Measurements from ENCODE around the gene CUL1.

DNA sequence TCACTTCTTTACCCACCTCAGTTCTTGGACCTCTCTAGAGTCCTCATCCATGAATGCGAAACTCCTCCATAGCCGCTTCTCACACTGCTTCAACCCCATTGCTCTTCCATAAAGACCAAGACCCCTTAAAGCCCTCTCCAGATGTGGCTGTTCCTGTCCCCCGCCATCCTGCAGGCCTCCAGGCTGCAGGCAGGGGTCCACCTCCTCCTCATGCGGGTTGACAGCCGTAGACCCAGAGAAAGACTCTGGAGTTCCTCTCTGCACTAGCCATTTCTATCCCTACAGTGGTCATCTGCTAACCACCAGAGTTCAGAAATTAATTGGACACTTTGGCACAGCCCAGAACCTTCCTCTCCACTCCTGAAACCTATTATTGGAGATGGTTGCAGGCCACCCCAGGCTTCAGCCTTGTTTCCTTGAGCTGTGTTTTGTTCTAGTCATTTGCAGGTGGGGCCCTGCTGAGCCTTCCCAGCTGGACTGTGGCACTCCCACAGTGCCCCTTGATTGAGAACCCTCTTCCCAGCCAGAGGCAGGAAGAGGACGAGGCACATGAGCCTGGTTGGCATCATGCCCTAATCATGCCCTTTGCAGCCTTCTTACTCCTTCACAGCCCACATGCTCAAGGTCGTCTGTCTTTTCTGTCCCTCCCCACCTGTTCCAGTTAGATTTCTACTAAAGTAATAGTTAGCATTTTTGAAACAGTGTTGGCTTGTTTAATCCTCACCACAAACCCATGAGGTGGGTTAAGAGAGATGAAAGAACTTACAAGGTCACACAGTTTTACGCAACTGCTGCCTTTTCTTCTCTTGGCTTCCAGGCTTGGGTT lies 23.9 kb downstream of the CUL1 start:
- TF ChIP-seq EZH2 (IDR thresholded peaks at IDR 0.05; ENCODE audit: low read length, unreplicated experiment) (no peak), EZH2phosphoT487 (IDR thresholded peaks at IDR 0.05; ENCODE audit: borderline replicate concordance, low read length) (no peak)
- TF ChIP-seq, protein P1, sequence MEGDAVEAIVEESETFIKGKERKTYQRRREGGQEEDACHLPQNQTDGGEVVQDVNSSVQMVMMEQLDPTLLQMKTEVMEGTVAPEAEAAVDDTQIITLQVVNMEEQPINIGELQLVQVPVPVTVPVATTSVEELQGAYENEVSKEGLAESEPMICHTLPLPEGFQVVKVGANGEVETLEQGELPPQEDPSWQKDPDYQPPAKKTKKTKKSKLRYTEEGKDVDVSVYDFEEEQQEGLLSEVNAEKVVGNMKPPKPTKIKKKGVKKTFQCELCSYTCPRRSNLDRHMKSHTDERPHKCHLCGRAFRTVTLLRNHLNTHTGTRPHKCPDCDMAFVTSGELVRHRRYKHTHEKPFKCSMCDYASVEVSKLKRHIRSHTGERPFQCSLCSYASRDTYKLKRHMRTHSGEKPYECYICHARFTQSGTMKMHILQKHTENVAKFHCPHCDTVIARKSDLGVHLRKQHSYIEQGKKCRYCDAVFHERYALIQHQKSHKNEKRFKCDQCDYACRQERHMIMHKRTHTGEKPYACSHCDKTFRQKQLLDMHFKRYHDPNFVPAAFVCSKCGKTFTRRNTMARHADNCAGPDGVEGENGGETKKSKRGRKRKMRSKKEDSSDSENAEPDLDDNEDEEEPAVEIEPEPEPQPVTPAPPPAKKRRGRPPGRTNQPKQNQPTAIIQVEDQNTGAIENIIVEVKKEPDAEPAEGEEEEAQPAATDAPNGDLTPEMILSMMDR (conservative IDR thresholded peaks at IDR 0.05; ENCODE audit: low read depth, low read length) = no peak

Measured in PC-3 (cell line).